GM21717 (cell line): ENCODE data around the gene LACTBL1.
"Not testable (repeated sequence)": the region's sequence is repeated elsewhere in the genome, so short reads cannot be mapped to it uniquely, and the experiment has no call there.

ENCODE experiments used
- ATAC-seq: cut with Tn5 transposase; IDR thresholded peaks from one replicate; pipeline ENCODE4 v1.9.1; 2021; ENCODE audit warnings: mild to moderate bottlenecking, moderate library complexity; ENCODE audit not compliant: unreplicated experiment

Gene LACTBL1

GRCh38 chr1:22972760-22973159, at the start of gene LACTBL1:
Gene LACTBL1 (minus strand): TSS chr1:22972866. CDS start chr1:22972316, 550 bp downstream.
- ATAC-seq, result no peak

GRCh38 chr1:23021834-23022233, 49.2 kb upstream of the LACTBL1 start:
- ATAC-seq, result no peak

GRCh38 chr1:23020706-23021405, 48.2 kb upstream of the LACTBL1 start:
- no peak for ATAC-seq

- ATAC-seq, result no peak
Observed at GRCh38 chr1:23019863-23020625, 47.4 kb upstream of the LACTBL1 start.

- peak; percentile 86 for ATAC-seq
Observed at GRCh38 chr1:23019094-23019862, 46.6 kb upstream of the LACTBL1 start, which contains the start of gene KDM1A. Gene KDM1A (plus strand): TSS chr1:23019468. CDS start chr1:23019597, 129 bp downstream.

GRCh38 chr1:23018661-23019093, 46.0 kb upstream of the LACTBL1 start:
- ATAC-seq, result no peak

GRCh38 chr1:23013657-23014056, 41.0 kb upstream of the LACTBL1 start:
- ATAC-seq, result no peak

- not testable (repeated sequence) for ATAC-seq
Observed at GRCh38 chr1:23010025-23010424, 37.4 kb upstream of the LACTBL1 start.

- no peak for ATAC-seq
Observed at GRCh38 chr1:23008901-23009300, 36.2 kb upstream of the LACTBL1 start.

GRCh38 chr1:23007106-23007505, 34.4 kb upstream of the LACTBL1 start:
- no peak for ATAC-seq

GRCh38 chr1:23004769-23005168, 32.1 kb upstream of the LACTBL1 start:
- ATAC-seq, result not testable (repeated sequence)

- ATAC-seq, result no peak
Observed at GRCh38 chr1:23004112-23004511, 31.4 kb upstream of the LACTBL1 start.

GRCh38 chr1:23002218-23002617, 29.6 kb upstream of the LACTBL1 start:
- not testable (repeated sequence) for ATAC-seq

- not testable (repeated sequence) for ATAC-seq
Observed at GRCh38 chr1:23000133-23000532, 27.5 kb upstream of the LACTBL1 start.

- ATAC-seq, result not testable (repeated sequence)
Observed at GRCh38 chr1:22997528-22997927, 24.9 kb upstream of the LACTBL1 start.

GRCh38 chr1:22995774-22996173, 23.1 kb upstream of the LACTBL1 start:
- ATAC-seq, result no peak

GRCh38 chr1:22993220-22993795, 20.6 kb upstream of the LACTBL1 start:
- ATAC-seq, result not testable (repeated sequence)

- not testable (repeated sequence) for ATAC-seq
Observed at GRCh38 chr1:22992384-22992783, 19.7 kb upstream of the LACTBL1 start.

GRCh38 chr1:22983944-22984343, 11.3 kb upstream of the LACTBL1 start:
- no peak for ATAC-seq

- not testable (repeated sequence) for ATAC-seq
Observed at GRCh38 chr1:22980471-22980790, 7.8 kb upstream of the LACTBL1 start.

GRCh38 chr1:22978299-22978698, 5.6 kb upstream of the LACTBL1 start:
- ATAC-seq, result no peak
